GM21576 (cell line): ENCODE data around the gene ZNF326.

ENCODE experiments used
- ATAC-seq: cut with Tn5 transposase; IDR thresholded peaks from one replicate; pipeline ENCODE4 v1.9.1; 2021; ENCODE audit warnings: mild to moderate bottlenecking, moderate library complexity; ENCODE audit not compliant: unreplicated experiment

Gene ZNF326

DNA sequence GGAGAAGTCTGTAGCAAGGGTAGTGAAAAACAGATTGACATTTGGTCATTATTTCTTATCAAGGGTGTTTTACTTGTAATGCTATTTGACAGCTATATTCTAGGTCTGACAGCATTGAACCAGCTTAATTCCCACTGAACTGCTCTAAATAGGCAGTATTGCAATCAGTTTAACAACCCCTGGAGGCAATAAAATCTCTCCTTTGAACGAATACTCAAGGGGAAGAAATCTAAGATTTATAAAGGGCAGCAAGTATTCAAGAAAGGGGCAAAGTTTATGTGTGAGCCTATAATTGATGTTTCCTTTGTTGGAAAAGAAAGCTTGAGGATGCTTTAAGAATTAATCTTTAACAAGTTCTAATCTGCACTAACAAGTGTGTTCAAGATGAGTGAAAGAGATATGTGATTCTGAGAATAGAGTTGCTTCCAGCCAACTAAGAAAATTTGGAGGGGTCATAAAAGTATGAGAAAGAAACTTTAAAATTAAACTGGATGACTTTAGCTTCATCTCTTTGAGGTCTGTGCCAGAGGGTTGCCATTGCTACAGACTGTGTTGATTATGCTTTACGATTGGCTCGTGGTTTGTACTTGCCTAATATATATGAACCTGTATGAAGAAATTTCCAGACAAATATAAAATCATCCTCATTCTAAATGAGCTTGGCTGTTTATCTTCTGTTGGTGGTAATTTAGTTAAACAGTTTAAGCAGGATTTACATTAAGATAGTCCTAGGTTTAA, 72.5 kb downstream of the ZNF326 start:
- ATAC-seq, result no peak

DNA sequence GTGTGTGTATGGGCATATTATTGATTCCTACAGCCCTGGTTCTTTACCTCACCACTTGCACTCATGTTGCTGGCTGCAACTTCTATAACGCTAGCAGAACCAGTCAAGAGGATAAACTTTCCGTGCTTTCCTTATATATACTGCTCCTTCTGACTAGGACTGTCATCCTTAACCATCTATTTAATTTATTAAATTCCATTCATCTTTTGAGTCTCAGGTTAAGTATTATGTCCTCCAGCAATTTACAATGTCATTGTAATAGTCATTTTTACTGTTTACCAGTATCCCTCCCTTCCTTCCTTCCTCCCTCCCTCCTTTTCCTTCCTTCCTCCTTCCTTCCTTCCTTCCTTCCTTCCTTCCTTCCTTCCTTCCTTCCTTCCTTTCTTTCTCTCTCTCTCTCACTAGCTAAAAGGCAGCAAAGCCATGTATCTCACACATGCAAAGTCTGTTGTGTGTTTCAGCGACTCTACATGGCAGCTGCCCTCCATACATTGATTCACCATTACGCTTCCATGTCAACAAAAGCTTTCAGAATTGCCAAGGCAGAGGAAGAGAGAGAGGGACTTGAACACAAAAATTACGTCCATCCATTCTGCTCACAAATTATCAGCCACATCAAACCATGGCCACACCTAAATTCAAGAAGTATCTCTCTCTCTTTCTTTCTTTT, 73.8 kb downstream of the ZNF326 start:
- ATAC-seq, result no peak

DNA sequence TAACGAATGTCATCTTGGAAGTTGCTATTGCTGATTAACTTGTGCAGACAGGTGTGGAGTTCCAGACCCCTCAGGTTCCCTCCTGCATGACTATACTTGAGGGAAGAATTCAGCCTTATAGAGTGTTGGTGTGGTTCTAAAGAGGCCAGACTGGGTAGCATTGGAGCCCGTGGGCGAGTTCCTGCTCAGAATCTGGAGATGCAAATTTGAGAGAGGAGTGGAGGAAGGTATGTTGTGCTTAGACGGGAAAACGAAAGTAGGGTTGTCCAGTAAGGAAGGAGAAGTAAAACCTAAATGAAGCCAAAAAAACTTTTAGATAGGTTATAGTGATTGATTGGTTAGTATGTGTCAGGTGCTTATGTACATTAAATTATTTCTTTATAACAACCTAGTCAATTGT, 79.2 kb downstream of the ZNF326 start:
- peak; percentile 78 for ATAC-seq

DNA sequence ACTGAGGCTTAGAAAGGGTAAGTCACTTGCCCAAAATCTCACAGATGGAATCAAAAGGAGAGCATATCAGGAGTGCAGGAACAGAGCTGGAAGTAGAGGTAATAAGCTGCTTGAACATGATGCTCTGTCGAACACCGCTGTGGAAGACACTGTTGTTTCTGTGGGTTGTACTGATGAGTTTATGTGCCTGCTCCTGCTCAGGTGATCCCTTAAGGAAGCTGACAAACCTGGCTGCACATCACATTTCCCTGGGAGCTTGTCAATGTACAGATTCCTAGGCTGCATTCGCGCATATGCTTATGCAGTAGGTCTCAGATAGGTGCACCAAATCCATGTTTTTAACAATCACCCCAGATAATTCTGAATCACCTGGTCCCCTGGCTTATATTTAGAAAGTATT, 79.7 kb downstream of the ZNF326 start:
- no peak for ATAC-seq

DNA sequence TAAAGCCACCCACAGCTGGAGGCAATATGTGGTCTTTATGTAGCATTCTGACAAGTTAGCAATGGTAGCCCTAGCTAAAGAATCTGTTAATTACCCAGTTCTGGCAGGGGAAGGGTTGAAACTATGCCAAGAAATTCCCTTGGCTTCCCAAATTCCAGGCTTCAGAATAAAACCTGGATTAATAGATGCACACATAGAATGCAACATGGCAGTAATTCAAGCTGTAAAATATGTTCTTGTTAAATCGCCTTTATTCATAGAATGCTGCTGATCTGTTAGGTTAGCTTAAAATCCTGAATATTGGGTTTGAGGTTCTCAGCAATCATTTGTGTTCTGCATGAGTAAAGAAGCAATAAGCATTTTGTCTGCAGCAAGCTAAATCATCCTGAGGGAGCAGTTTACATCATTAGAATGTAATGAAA, 80.1 kb downstream of the ZNF326 start:
- no peak for ATAC-seq

DNA sequence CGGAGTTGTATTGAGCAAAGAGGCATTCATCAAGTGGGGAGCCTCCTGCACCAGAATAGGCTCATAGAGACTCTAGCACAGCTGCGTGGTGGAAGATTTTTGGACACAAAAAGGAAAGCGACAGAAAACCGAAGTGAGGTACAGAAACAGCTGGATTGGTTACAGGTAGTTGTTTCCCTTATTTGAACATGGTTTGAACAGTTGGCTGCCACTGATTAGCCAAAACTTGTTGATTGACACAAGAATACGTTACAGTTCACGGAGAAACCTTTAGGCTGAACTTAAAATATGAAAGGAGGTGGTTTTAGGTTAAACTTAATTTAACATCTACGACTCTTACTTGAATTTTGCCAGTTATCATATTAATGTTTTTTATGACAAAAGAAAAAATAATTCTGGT, 89.1 kb downstream of the ZNF326 start:
- no peak for ATAC-seq
